Stimulated activated memory B cell treated with anti-CD40 and anti-IgM and Interleukin-4, amounts not matched to agents 10 μg/mL and 1 μg/mL and 100 μg/mL, for 72 hours (primary cell): ENCODE measurements around the gene ADAP1.

Experiments
- ATAC-seq: fragments of 150-1000 bp; cut with Tn5 transposase; 2 replicates; pipeline ENCODE4 v1.10.0; 2021
- H3K27ac Mint-ChIP-seq: one replicate; pipeline ENCODE4 v1.8.0; 2022; ENCODE audit warnings: mild to moderate bottlenecking, mixed read lengths
- H3K27me3 Mint-ChIP-seq: one replicate; pipeline ENCODE4 v1.8.0; 2022; ENCODE audit warnings: mixed read lengths
- H3K36me3 Mint-ChIP-seq: one replicate; pipeline ENCODE4 v1.8.0; 2022; ENCODE audit warnings: mixed read lengths
- H3K4me1 Mint-ChIP-seq: one replicate; pipeline ENCODE4 v1.8.0; 2022; ENCODE audit warnings: mixed read lengths
- H3K4me3 Mint-ChIP-seq: one replicate; pipeline ENCODE4 v1.8.0; 2022; ENCODE audit warnings: mild to moderate bottlenecking, moderate library complexity, mixed read lengths
- H3K9me3 Mint-ChIP-seq: one replicate; pipeline ENCODE4 v1.8.0; 2022; ENCODE audit warnings: mixed read lengths

ADAP1 gene

DNA sequence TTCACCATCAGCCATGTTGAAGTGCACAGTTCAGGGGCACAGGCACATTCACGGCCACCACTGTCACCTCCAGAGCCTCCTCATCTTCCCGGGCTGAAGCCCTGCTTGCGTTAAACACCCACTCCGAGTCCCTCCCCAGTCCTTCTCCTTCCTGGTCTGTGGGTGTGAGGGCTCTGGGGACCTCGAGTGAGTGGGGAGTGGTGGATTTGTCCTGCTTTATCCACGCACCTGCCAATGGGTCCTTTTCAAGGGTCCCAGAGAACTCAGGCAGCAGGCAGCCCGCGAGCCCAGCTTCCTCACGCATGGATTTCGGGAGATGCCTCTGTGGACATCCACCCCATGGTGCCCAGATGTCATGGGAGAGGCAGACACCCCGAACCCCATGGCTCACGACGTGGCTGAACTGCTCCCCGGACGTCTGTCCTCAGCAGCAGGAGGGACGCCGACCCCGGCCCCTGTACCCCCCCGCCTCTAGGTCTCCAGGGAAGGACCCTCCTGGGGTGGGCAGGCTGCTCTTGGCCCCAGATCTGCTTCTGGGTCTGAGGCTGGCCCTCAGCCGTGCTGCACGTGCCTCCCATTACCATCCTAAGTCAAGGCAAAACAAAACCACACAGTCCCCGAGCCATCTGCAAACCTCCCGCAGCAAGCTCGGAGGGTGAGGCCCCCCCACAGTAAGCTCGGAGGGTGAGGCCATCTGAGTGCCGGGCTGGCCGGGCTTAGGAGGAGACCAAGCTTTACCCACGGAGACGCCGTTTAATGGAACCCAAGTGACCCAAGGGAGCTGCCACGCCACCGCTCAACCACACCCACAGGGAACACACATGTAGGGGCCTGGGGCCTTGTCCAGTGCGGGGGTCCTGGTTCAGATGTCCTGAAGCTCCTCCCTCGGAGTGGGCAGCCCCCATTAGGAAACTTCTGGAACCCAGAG, 37.5 kb upstream of the ADAP1 start:
- Mint-ChIP-seq H3K9me3 (no peaks in the 10 kb centered on the region), H3K27ac (no peak overlapping the region), H3K4me1 (peaks cover 17% of the 10 kb centered on the region), H3K27me3 (peaks cover 31% of the 10 kb centered on the region), H3K36me3 (peaks cover 5% of the 10 kb centered on the region), H3K4me3 (no peak overlapping the region)
- ATAC-seq = no peak

DNA sequence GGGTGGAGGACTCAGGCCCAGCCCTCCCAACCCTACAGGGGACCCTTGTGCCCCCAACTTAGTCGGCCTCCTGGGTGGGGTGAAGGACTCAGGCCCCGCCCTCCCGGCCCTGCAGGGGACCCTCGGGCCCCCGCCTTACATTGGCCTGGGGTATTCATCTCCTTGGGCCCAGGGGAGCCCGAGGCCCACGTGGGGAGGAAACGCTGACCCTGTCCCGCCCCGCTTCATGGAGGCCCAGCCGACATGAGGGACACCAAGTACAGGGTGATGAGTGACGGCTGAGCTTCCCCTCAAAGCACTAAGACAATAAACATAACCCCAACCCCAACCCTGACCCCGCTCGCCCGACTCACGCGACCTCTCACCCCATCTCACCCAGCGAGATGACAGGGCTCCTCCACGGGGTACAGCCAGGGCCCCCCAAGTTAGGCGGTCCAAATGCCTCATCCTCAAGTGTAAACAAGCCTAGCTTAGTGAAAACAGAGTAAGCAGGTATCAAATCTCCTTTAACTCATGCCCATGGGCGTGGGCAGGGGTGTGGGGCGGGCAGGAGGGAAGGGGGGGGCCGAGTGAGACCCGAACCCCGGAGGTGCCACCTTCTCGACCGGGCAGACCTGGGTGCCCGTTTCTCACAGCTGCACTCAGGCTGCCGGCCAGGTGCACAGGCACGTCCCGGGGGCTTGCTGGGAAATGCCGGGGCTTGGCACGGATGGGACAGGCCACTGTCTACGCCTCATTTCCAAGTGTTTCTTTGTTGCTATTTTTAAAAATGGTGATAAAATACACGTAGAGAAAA, 36.7 kb upstream of the ADAP1 start:
- ATAC-seq = no peak
- no peak overlapping the region for H3K4me3 Mint-ChIP-seq
- H3K27me3 Mint-ChIP-seq = peaks cover 39% of the 10 kb centered on the region
- H3K27ac Mint-ChIP-seq = no peak overlapping the region
- peaks cover 17% of the 10 kb centered on the region for H3K4me1 Mint-ChIP-seq
- H3K9me3 Mint-ChIP-seq = no peaks in the 10 kb centered on the region
- H3K36me3 Mint-ChIP-seq = no peaks in the 10 kb centered on the region

DNA sequence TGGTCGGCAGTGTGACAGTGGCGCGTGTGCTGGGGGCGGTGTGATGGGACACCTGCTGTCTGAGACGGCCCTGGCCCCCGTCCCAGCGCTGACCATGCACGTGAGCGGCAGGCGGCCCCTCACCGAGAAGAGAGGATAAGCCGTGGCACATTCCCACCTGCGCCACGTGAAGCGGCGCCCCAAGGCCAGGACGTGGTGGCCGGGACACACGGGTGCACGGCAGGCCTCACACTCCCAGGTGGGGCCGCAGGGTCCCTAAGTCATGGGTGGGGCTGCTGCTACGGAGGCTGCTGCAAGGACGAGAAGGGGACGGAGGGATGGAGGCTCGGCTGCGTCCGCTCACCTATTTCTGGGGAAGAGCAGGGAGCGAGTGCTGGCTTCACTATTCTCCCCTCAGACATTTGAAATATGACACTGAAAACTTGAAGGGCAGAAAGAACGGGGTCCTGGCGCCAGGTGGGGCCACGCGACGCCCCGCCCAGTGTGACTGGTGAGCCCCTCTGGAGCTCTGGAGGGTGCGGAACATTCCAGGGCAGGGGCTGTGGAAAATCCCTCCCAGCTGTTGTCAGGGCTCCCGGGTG, 36.0 kb upstream of the ADAP1 start:
- Mint-ChIP-seq H3K27me3 (peaks cover 46% of the 10 kb centered on the region), H3K36me3 (no peaks in the 10 kb centered on the region), H3K27ac (no peak overlapping the region), H3K4me1 (peaks cover 17% of the 10 kb centered on the region), H3K4me3 (no peak overlapping the region), H3K9me3 (no peaks in the 10 kb centered on the region)
- no peak for ATAC-seq

DNA sequence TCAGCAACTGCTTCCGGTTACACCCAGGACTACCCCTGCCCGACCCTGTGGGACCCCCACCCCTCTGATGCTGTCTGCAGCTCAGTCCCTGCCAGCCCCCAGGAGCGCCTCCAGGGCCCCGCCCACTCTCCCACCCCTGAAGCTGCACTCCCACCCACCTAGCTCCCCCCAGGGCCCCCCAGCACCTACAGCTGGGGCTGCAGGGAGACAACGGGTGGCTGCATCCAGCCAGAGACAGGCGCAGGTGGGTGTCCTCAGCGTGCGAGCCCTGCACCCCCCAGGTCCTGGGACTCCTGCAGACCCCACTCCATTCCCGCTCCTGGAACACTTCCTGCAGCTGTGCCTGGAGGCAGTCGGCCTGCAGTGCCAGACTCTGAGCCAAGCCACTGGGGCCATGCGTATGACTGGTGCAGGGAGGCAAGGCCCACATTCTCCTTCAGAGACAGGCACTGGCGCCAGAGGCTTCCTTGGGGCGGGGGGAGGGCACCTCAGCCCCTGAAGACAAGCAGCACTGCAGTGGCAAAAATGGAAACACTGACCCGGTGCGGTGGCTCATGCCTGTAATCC, 34.6 kb upstream of the ADAP1 start:
- Mint-ChIP-seq H3K9me3 (no peaks in the 10 kb centered on the region), H3K4me1 (peaks cover 9% of the 10 kb centered on the region), H3K4me3 (no peak overlapping the region), H3K27me3 (peaks cover 51% of the 10 kb centered on the region), H3K36me3 (no peaks in the 10 kb centered on the region), H3K27ac (no peak overlapping the region)
- no peak for ATAC-seq

DNA sequence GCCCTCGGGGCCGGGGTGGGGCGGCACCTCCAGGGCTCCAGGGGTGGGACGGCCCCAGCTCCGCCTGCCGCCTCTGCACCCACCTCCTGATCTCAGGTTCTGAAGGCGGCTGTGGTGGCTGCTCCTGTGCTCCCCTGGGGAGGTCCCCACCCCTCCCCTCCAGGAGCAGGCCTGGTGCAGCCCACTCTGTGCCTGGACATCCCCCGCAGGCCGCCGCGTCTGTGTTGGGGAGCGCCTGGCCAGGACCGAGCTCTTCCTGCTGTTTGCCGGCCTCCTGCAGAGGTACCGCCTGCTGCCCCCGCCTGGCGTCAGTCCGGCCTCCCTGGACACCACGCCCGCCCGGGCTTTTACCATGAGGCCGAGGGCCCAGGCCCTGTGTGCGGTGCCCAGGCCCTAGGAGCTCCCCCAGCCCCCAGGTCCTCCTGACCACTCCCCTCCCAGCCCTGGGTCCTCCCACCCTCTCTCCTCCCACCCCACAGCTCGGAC, 34.0 kb upstream of the ADAP1 start:
- no peak for ATAC-seq
- Mint-ChIP-seq H3K4me3 (no peak overlapping the region), H3K27me3 (peaks cover 50% of the 10 kb centered on the region), H3K9me3 (no peaks in the 10 kb centered on the region), H3K36me3 (no peaks in the 10 kb centered on the region), H3K4me1 (peaks cover 8% of the 10 kb centered on the region), H3K27ac (no peak overlapping the region)

DNA sequence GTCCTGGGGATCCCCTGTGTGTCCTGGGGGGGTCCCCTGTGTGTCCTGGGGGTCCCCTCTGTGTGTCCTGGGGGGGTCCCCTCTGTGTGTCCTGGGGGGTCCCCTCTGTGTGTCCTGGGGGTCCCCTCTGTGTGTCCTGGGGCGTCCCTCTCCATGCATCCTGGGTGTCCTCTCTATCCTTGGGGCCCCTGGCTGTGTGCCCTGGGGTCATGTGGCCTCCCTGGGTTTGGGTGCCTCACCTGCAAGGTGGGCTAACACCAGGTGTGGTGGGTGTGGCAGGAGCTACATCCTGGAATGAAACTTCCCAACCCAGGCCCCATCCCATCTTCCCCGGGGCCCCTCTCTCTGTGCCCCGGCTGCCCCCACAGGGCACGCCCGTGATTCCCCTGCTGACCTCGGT, 33.4 kb upstream of the ADAP1 start:
- Mint-ChIP-seq H3K27me3 (peaks cover 45% of the 10 kb centered on the region), H3K9me3 (no peaks in the 10 kb centered on the region), H3K36me3 (no peaks in the 10 kb centered on the region), H3K4me1 (peaks cover 3% of the 10 kb centered on the region), H3K4me3 (no peak overlapping the region), H3K27ac (no peak overlapping the region)
- ATAC-seq = no peak

DNA sequence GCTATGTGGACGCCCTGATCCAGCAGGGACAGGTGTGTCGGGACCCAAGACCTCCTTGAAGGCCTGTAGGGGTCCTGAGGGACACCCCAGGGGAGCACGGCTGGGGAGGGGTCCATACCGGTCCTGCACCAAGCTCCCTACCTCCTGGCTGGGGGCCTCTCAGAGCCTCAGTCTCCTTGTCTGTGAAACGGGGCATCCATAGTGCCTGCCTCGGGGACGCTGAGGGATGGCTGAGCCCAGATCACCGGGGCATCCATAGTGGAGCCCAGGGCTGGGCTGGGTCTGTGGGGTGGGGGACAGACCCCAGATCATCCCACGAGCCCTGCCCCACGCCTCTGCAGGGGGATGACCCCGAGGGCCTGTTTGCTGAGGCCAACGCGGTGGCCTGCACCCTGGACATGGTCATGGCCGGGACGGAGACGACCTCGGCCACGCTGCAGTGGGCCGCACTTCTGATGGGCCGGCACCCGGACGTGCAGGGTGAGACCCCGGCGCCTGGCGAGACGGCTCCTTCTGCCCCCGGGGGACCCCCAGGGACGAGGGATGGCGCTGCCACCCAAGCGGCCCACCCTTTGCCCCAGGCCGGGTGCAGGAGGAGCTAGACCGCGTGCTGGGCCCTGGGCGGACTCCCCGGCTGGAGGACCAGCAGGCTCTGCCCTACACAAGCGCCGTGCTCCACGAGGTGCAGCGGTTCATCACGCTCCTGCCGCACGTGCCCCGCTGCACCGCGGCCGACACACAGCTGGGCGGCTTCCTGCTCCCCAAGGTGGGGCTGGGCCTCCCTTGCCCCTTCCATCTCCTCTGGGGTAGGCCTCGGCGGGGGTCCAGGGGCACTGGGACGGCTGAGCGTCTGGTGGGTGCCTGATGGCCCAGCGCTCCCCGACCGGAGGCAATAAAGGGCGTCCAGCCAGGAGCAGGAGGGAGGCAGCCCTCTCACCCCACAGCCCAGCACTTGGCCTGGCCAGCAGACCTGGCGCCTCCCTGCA, 32.6 kb upstream of the ADAP1 start:
- Mint-ChIP-seq H3K27ac (no peak overlapping the region), H3K36me3 (no peaks in the 10 kb centered on the region), H3K9me3 (no peaks in the 10 kb centered on the region), H3K27me3 (peaks cover 46% of the 10 kb centered on the region), H3K4me1 (no peaks in the 10 kb centered on the region), H3K4me3 (no peak overlapping the region)
- ATAC-seq = no peak

DNA sequence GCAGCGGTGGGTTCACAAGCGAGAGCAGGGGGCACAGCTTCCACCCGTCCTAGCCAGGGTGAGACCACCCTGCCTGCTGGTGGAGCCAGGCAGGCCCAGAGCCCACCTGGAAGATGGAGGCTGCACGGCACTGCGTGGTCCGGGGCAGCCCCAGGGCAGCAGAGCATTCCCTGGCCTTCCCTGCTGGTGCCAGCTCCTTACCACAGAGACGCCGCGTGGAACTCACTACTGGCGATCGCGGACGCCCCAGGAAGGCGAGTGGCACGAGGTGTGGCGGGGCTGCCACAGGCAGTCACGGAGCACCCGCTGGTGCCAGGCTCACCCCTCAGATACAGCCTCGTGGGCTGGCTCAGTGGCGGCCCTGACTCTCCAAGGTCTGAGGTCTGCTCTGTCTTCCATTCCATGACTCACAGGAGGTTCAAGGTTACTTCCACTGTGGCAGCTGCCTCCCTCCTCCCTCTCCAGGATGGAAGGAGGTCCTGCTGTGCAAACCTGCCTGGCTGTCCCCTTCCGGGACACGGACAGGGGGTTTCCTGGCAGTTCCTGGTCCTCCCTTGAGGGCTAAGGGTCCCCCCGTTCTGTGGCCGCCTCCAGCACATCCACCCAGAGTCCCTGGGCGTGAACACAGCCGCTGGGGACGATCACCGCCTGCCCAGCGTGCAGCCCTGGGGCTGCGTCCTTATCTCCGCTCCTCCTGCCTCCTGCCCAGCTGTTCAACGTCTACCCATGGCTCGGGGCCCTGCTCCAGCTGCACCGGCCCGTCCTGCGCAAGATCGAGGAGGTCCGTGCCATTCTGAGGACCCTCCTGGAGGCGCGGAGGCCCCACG, 31.6 kb upstream of the ADAP1 start:
- Mint-ChIP-seq H3K4me3 (no peak overlapping the region), H3K27me3 (peaks cover 47% of the 10 kb centered on the region), H3K36me3 (no peaks in the 10 kb centered on the region), H3K27ac (no peak overlapping the region), H3K9me3 (no peaks in the 10 kb centered on the region), H3K4me1 (no peaks in the 10 kb centered on the region)
- ATAC-seq = no peak

DNA sequence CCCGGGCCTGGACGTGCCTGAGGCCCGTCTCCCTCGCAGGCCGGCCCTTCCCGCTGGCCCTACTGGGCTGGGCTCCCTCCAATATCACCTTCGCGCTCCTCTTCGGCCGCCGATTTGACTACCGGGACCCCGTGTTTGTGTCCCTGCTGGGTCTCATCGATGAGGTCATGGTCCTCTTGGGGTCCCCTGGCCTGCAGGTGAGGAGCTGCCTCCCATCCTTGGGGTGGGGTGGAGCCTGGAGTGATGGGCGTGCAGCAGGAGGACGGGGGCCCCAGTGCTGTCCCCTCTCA, 30.6 kb upstream of the ADAP1 start:
- no peaks in the 10 kb centered on the region for H3K9me3 Mint-ChIP-seq
- H3K4me1 Mint-ChIP-seq = no peaks in the 10 kb centered on the region
- no peak overlapping the region for H3K27ac Mint-ChIP-seq
- ATAC-seq = no peak
- peaks cover 47% of the 10 kb centered on the region for H3K27me3 Mint-ChIP-seq
- no peak overlapping the region for H3K4me3 Mint-ChIP-seq
- no peaks in the 10 kb centered on the region for H3K36me3 Mint-ChIP-seq

DNA sequence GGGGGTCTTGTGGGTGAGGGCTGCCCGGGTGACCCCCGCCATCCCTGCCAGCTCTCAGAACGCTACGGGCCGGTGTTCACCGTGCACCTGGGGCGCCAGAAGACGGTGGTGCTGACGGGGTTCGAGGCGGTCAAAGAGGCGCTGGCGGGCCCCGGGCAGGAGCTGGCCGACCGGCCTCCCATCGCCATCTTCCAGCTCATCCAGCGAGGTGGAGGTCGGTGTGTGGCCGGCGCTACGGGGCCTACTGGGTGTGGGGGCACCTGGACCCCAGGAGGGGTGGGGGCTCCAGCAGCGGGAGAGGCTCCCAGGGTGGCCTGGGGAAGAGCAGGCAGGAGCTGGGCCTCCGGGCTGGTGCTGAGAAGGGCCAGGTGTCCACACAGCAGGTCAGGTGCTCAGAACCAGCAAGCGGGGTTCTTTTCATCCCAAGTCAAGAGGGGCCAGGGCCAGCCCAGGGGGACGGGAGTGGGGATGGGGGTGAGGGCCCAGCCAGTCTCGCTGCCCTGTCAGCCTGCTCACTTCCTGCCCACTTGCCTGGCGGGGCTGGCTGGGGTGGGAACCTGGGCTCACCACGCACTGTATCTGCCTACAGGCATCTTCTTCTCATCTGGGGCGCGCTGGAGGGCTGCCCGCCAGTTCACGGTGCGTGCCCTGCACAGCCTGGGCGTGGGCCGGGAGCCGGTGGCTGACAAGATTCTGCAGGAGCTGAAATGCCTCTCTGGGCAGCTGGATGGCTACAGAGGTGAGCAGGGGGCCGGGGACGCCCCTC, 30.1 kb upstream of the ADAP1 start:
- Mint-ChIP-seq H3K36me3 (no peaks in the 10 kb centered on the region), H3K4me3 (no peak overlapping the region), H3K4me1 (no peaks in the 10 kb centered on the region), H3K27me3 (peaks cover 47% of the 10 kb centered on the region), H3K27ac (no peak overlapping the region), H3K9me3 (no peaks in the 10 kb centered on the region)
- no peak for ATAC-seq

DNA sequence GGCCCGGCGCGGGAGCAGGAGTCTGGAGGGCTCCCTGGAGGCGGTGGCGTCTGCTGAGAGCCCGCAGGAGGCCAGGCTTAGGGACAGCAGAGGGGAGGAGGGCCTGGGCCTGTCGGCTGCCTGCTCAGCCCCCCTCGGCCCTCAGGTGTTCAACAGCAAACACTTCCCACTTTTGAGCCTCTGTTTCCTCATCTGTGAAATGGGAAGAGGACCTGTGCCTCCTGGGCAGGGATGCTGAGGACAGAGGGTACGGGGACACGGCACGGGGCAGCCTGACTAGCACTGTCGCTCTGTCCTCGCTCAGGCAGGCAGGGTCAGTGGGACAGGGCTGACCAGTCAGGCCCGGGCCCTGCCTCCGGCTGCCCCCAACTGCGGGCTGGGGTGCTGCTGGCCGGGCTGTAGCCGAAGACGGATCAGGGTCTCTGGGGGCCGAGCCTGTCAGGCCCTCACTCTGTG, 29.2 kb upstream of the ADAP1 start:
- no peak overlapping the region for H3K4me3 Mint-ChIP-seq
- peaks cover 47% of the 10 kb centered on the region for H3K27me3 Mint-ChIP-seq
- H3K4me1 Mint-ChIP-seq = no peaks in the 10 kb centered on the region
- no peak for ATAC-seq
- H3K9me3 Mint-ChIP-seq = no peaks in the 10 kb centered on the region
- H3K27ac Mint-ChIP-seq = no peak overlapping the region
- H3K36me3 Mint-ChIP-seq = no peaks in the 10 kb centered on the region

DNA sequence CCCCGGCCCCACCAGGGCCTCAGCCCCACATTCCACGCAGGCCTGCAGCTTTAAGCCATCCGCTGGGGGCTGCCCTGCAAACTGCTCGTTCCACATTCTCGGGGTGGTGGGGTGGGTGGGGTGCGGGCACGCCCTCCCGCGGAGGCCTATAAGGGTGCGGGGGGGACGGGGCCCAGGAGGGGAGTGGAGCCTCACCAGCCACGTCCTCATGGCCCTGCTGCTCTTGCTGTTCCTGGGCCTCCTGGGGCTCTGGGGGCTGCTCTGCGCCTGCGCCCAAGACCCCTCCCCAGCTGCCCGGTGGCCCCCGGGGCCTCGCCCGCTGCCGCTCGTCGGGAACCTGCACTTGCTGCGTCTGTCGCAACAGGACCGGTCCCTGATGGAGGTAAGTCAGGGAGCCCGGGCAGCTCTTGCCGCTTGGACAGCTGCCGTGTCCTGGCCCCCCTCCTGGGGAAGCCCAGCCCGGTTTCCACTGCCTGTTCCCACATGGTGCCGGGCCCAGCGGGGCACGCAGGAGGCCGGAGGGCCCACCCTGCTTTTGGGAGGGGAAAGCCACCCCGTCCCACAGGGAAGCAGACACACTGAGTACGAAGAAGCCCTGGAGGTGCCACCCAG, 28.6 kb upstream of the ADAP1 start, which contains the start of gene CYP2W1:
Gene CYP2W1, plus strand, starts transcription at position 178 of the 612 bp plus-strand sequence. Its CDS starts 31 bp downstream, at position 209.
- H3K4me3 Mint-ChIP-seq = no peak within 1 kb of the TSS
- H3K36me3 Mint-ChIP-seq = no peaks in the 10 kb centered on the region
- H3K9me3 Mint-ChIP-seq = no peaks in the 10 kb centered on the region
- ATAC-seq = no peak
- H3K27ac Mint-ChIP-seq = no peak within 1 kb of the TSS
- peaks cover 1% of the 10 kb centered on the region for H3K4me1 Mint-ChIP-seq
- peaks cover 43% of the 10 kb centered on the region for H3K27me3 Mint-ChIP-seq
